ENCODE data around the gene MSN. TPM values are rescaled to one million over a fixed set of nuclear protein-coding genes. Genes with fewer than 3 reads are reported as not detected.
"Not testable (repeated sequence)": the region's sequence is repeated elsewhere in the genome, so short reads cannot be mapped to it uniquely, and the experiment has no call there.

Gene MSN
- total and polyA plus RNA-seq, 2 experiments from 2014 or later = 73.0 to 73.5 TPM

DNA sequence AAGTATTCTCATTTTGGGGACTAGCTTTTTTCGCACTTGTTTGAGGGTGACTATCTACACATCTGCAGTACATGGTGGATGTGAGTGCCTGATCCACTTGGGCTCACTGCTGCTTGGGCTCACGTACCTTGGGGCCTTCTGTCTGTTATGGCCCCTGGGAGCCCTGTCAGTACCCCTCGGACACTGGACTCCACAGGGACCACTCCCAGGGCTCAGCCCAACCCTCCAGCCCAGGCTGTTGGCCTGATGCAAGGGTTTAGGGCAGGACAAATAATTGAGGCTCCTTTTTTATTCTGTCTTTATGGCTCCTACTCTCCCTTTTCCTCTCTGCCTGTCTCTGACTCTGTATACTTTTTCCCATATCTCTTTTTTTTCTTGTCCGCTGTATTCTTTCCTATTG, 32.7 kb upstream of the MSN start:
- no peak for DNase-seq (ENCODE audit: low spot score)
- no peak overlapping the region for H3K4me3 ChIP-seq
- H3K9me3 ChIP-seq (ENCODE audit: low read depth) = no peaks in the 10 kb centered on the region
- no peak for TF ChIP-seq EZH2phosphoT487 (IDR thresholded peaks at IDR 0.05; ENCODE audit: low read depth, severe bottlenecking, unreplicated experiment)
- TF ChIP-seq EZH2 (IDR thresholded peaks at IDR 0.05; ENCODE audit: borderline replicate concordance) = no peak
- TF ChIP-seq, protein P1, sequence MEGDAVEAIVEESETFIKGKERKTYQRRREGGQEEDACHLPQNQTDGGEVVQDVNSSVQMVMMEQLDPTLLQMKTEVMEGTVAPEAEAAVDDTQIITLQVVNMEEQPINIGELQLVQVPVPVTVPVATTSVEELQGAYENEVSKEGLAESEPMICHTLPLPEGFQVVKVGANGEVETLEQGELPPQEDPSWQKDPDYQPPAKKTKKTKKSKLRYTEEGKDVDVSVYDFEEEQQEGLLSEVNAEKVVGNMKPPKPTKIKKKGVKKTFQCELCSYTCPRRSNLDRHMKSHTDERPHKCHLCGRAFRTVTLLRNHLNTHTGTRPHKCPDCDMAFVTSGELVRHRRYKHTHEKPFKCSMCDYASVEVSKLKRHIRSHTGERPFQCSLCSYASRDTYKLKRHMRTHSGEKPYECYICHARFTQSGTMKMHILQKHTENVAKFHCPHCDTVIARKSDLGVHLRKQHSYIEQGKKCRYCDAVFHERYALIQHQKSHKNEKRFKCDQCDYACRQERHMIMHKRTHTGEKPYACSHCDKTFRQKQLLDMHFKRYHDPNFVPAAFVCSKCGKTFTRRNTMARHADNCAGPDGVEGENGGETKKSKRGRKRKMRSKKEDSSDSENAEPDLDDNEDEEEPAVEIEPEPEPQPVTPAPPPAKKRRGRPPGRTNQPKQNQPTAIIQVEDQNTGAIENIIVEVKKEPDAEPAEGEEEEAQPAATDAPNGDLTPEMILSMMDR (IDR thresholded peaks at IDR 0.05; ENCODE audit: poor library complexity) = no peak
- H3K36me3 ChIP-seq (replicated peaks; ENCODE audit: insufficient read depth, low read depth) = no peaks in the 10 kb centered on the region
- H2AFZ ChIP-seq = no peak overlapping the region
- H3K27me3 ChIP-seq = no peaks in the 10 kb centered on the region
- 86% methylated on average over 4 of the region's 4 CpGs for WGBS (ENCODE audit: low lambda C conversion rate, missing lambda C conversion rate)
- H3K79me2 ChIP-seq = no peaks in the 10 kb centered on the region
- H4K20me1 ChIP-seq (ENCODE audit: insufficient read depth, poor library complexity, severe bottlenecking) = no peaks in the 10 kb centered on the region
- H3K4me1 ChIP-seq (ENCODE audit: insufficient read depth) = no peaks in the 10 kb centered on the region
- no peaks in the 10 kb centered on the region for H3K9me2 ChIP-seq (replicated peaks; ENCODE audit: insufficient read depth)
- no peak overlapping the region for H3K4me2 ChIP-seq
- H3K27ac ChIP-seq = no peak overlapping the region

DNA sequence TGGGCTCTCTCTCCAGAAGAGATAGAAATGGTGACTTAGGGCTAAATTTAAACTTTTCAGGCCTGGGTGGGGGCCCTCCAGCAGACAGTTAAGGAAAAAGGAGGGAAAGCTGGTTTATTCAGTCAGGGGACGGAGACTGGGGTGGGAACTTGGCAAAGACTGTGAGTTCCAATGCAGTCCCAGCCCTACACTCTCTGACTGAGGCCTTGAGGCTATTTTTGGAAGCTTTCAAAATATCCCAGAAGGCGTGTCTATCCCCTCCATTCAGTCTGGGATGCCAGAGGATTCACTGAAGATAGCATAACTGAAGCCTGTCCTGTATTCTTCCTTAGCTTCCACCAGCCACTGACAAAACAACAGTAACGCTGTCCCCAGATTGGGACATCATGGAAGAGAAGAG, 32.1 kb upstream of the MSN start:
- no peaks in the 10 kb centered on the region for H3K79me2 ChIP-seq
- H3K4me1 ChIP-seq (ENCODE audit: insufficient read depth) = no peaks in the 10 kb centered on the region
- no peaks in the 10 kb centered on the region for H4K20me1 ChIP-seq (ENCODE audit: insufficient read depth, poor library complexity, severe bottlenecking)
- H3K27ac ChIP-seq = no peak overlapping the region
- no peaks in the 10 kb centered on the region for H3K9me3 ChIP-seq (ENCODE audit: low read depth)
- H3K4me3 ChIP-seq = no peak overlapping the region
- DNase-seq (ENCODE audit: low spot score) = no peak
- no peaks in the 10 kb centered on the region for H3K36me3 ChIP-seq (replicated peaks; ENCODE audit: insufficient read depth, low read depth)
- TF ChIP-seq, protein P1 (IDR thresholded peaks at IDR 0.05; ENCODE audit: poor library complexity) = no peak
- TF ChIP-seq EZH2 (IDR thresholded peaks at IDR 0.05; ENCODE audit: borderline replicate concordance) (no peak), EZH2phosphoT487 (IDR thresholded peaks at IDR 0.05; ENCODE audit: low read depth, severe bottlenecking, unreplicated experiment) (no peak)
- H3K4me2 ChIP-seq = no peak overlapping the region
- no peaks in the 10 kb centered on the region for H3K27me3 ChIP-seq
- WGBS (ENCODE audit: low lambda C conversion rate, missing lambda C conversion rate) = 55% methylated on average over 3 of the region's 3 CpGs
- no peak overlapping the region for H2AFZ ChIP-seq
- no peaks in the 10 kb centered on the region for H3K9me2 ChIP-seq (replicated peaks; ENCODE audit: insufficient read depth)

DNA sequence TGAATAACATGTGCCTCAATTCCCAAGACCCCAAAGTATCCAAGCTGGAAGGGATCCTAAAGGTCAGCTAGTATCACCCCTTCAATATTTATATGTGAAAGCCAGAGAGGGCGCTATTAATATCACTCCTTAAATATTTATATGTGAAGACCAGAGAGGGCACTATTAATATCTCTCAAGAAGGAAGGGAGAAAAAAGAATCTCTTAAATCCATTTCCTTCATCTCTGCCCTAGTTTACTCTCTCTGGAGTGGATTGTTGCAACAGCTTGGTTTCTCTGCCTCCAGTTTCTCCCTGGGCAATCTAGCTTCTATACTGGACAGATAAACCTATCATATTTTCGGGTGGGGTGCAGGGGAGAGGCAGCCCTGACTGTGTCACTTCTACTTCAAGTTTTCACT, 31.6 kb upstream of the MSN start:
- Histone ChIP-seq H3K27me3 (no peaks in the 10 kb centered on the region), H3K4me2 (no peak overlapping the region), H4K20me1 (ENCODE audit: insufficient read depth, poor library complexity, severe bottlenecking) (no peaks in the 10 kb centered on the region), H3K36me3 (replicated peaks; ENCODE audit: insufficient read depth, low read depth) (no peaks in the 10 kb centered on the region), H2AFZ (no peak overlapping the region), H3K4me3 (no peak overlapping the region), H3K4me1 (ENCODE audit: insufficient read depth) (no peaks in the 10 kb centered on the region), H3K9me2 (replicated peaks; ENCODE audit: insufficient read depth) (no peaks in the 10 kb centered on the region), H3K9me3 (ENCODE audit: low read depth) (no peaks in the 10 kb centered on the region), H3K27ac (no peak overlapping the region), H3K79me2 (no peaks in the 10 kb centered on the region)
- TF ChIP-seq, protein P1 (IDR thresholded peaks at IDR 0.05; ENCODE audit: poor library complexity) = no peak
- TF ChIP-seq EZH2 (IDR thresholded peaks at IDR 0.05; ENCODE audit: borderline replicate concordance) (no peak), EZH2phosphoT487 (IDR thresholded peaks at IDR 0.05; ENCODE audit: low read depth, severe bottlenecking, unreplicated experiment) (no peak)
- 55% methylated on average over 2 of the region's 2 CpGs for WGBS (ENCODE audit: low lambda C conversion rate, missing lambda C conversion rate)
- DNase-seq (ENCODE audit: low spot score) = no peak

DNA sequence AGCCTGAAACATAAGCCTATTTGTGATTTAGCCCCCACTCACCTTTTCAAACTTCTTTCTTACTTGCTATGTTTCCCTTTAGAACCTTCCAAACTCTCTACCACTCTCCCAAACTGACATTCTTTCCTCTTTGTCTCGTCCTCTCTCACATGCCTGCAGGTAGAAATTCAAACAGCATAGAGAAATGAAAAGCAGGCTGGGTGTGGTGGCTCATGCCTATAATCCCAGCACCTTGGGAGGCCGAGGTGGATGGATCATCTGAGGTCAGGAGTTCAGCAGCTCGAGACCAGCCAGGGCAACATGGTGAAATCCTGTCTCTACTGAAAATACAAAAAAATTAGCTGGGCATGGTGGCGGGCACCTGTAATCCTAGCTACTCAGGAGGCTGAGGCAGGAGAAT, 31.2 kb upstream of the MSN start:
- H3K4me1 ChIP-seq (ENCODE audit: insufficient read depth); H3K27me3 ChIP-seq; H2AFZ ChIP-seq; H3K9me3 ChIP-seq (ENCODE audit: low read depth); H3K4me3 ChIP-seq; H3K4me2 ChIP-seq; H4K20me1 ChIP-seq (ENCODE audit: insufficient read depth, poor library complexity, severe bottlenecking); H3K36me3 ChIP-seq (replicated peaks; ENCODE audit: insufficient read depth, low read depth); H3K79me2 ChIP-seq; H3K27ac ChIP-seq; H3K9me2 ChIP-seq (replicated peaks; ENCODE audit: insufficient read depth); DNase-seq (ENCODE audit: low spot score): not testable (repeated sequence)
- 58% methylated on average over 4 of the region's 4 CpGs for WGBS (ENCODE audit: low lambda C conversion rate, missing lambda C conversion rate)
